Sigmoid colon (tissue), 4 donors: Measurements from ENCODE around the gene NDUFAF3.

Experiments
- POLR2A ChIP-seq, 2 donors: fragments of 450-650 bp; IDR thresholded peaks; one replicate each; pipeline ENCODE4 v1.6.1; 2016; ENCODE audit warnings: antibody characterized with exemption in 2 of 2, mild to moderate bottlenecking in 2 of 2, moderate library complexity in 2 of 2
- POLR2AphosphoS5 ChIP-seq, 4 donors: sonication (generic); formaldehyde crosslinking; IDR thresholded peaks; one replicate each; pipeline ENCODE4 v1.6.1; 2017; ENCODE audit warnings: antibody characterized with exemption in 4 of 4
- TF ChIP-seq, protein P1 (sequence below), 4 experiments: fragments of 450-650 bp in 3 of 4; fragments of 200-600 bp in 1 of 4; IDR thresholded peaks; one replicate each; pipeline ENCODE4 v1.5.1; 2016 to 2019; ENCODE audit warnings: antibody characterized with exemption in 4 of 4, mild to moderate bottlenecking in 3 of 4, moderate library complexity in 2 of 4

DNA sequence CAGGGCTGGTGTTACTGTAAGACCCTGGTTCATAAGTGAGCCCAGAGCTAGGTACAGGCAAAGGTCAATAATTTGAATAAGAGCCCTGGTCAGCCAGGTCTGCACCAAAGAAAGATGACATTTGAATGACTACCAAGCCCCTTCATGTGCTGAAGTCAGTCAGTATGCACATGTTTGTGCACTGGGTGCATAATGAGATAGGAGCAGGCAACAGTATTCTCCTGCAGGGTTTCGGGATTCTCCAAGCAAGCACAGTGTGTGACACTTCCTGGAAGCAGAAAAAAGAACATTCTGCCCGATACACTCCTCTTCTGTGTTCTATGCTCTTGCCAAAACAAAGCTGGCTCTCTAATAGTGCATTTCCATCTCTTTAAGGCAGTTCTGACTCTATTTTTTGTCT lies 12.7 kb downstream of the NDUFAF3 start:
- TF ChIP-seq, protein P1, sequence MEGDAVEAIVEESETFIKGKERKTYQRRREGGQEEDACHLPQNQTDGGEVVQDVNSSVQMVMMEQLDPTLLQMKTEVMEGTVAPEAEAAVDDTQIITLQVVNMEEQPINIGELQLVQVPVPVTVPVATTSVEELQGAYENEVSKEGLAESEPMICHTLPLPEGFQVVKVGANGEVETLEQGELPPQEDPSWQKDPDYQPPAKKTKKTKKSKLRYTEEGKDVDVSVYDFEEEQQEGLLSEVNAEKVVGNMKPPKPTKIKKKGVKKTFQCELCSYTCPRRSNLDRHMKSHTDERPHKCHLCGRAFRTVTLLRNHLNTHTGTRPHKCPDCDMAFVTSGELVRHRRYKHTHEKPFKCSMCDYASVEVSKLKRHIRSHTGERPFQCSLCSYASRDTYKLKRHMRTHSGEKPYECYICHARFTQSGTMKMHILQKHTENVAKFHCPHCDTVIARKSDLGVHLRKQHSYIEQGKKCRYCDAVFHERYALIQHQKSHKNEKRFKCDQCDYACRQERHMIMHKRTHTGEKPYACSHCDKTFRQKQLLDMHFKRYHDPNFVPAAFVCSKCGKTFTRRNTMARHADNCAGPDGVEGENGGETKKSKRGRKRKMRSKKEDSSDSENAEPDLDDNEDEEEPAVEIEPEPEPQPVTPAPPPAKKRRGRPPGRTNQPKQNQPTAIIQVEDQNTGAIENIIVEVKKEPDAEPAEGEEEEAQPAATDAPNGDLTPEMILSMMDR (IDR thresholded peaks at IDR 0.05) = no peak
- no peak for TF ChIP-seq POLR2AphosphoS5 (IDR thresholded peaks at IDR 0.05)
- no peak for TF ChIP-seq POLR2A (IDR thresholded peaks at IDR 0.05)
